CD14-positive monocyte (primary cell): ENCODE results near the gene H6PD. TPM values are rescaled to one million over a fixed set of nuclear protein-coding genes. Genes with fewer than 3 reads are reported as not detected.

Source experiments
- DNase-seq, 3 donors: peaks; one replicate each; pipeline ENCODE4 v3.0.0-alpha.2; 2011 to 2022
- H2AFZ ChIP-seq: 2 replicates; pipeline ENCODE4 v1.6.0; 2012; ENCODE audit warnings: mild to moderate bottlenecking, low read depth, low read length, inconsistent platforms; ENCODE audit not compliant: insufficient read depth, poor library complexity, severe bottlenecking
- H3K27ac ChIP-seq, 2 donors: 1 replicate in 1 of 2; 2 replicates in 1 of 2; pipeline ENCODE4 v1.5.1; 2012 to 2013; ENCODE audit warnings: low read length in 2 of 2, control low read depth in 1 of 2, inconsistent platforms in 1 of 2, low read depth in 1 of 2, mild to moderate bottlenecking in 1 of 2
- H3K27me3 ChIP-seq, 2 donors: one replicate each; pipeline versions ENCODE4 v1.6.0 to v1.6.1; 2011 to 2013; ENCODE audit warnings: low read length in 2 of 2; ENCODE audit not compliant: control insufficient read depth in 2 of 2, insufficient read depth in 2 of 2
- H3K36me3 ChIP-seq, 2 donors: replicated peaks in 1 of 2; 1 replicate in 1 of 2; 2 replicates in 1 of 2; pipeline versions ENCODE4 v1.5.1 to v1.6.1; 2012 to 2013; ENCODE audit warnings: low read length in 2 of 2, control low read depth in 1 of 2, inconsistent platforms in 1 of 2, mild to moderate bottlenecking in 1 of 2; ENCODE audit not compliant: insufficient read depth in 2 of 2, control insufficient read depth in 1 of 2
- H3K4me1 ChIP-seq, 2 donors: 1 replicate in 1 of 2; 2 replicates in 1 of 2; pipeline versions ENCODE4 v1.5.1 to v1.6.1; 2012 to 2013; ENCODE audit warnings: low read length in 2 of 2, control low read depth in 1 of 2, inconsistent platforms in 1 of 2, mild to moderate bottlenecking in 1 of 2, moderate library complexity in 1 of 2; ENCODE audit not compliant: insufficient read depth in 2 of 2, control insufficient read depth in 1 of 2
- H3K4me2 ChIP-seq: replicated peaks from 2 replicates; pipeline ENCODE3; 2012; ENCODE audit warnings: low read length, moderate library complexity, mild to moderate bottlenecking; ENCODE audit not compliant: poor library complexity, severe bottlenecking; ENCODE audit errors: extremely low read depth
- H3K4me3 ChIP-seq, 3 experiments: fragments of 200-600 bp in 1 of 3; sonication (generic) in 1 of 3; replicated peaks in 1 of 3; 1 replicate in 2 of 3; 2 replicates in 1 of 3; pipeline ENCODE4 v1.5.1; 2011 to 2013; ENCODE audit warnings: low read length in 3 of 3, mild to moderate bottlenecking in 3 of 3, control low read depth in 2 of 3, low read depth in 2 of 3, inconsistent platforms in 1 of 3, moderate library complexity in 1 of 3
- H3K79me2 ChIP-seq: 2 replicates; pipeline ENCODE4 v1.6.0; 2012; ENCODE audit warnings: mild to moderate bottlenecking, control low read depth, inconsistent platforms, low read length, moderate library complexity; ENCODE audit not compliant: insufficient read depth
- H3K9ac ChIP-seq: 2 replicates; pipeline ENCODE4 v1.6.0; 2017; ENCODE audit warnings: low read length, mild to moderate bottlenecking; ENCODE audit not compliant: insufficient read depth, poor library complexity, severe bottlenecking
- H3K9me3 ChIP-seq, 2 donors: replicated peaks in 1 of 2; 1 replicate in 1 of 2; 2 replicates in 1 of 2; pipeline versions ENCODE4 v1.5.1 to v1.6.1; 2012 to 2013; ENCODE audit warnings: low read length in 2 of 2, control low read depth in 1 of 2; ENCODE audit not compliant: control insufficient read depth in 1 of 2, insufficient read depth in 1 of 2
- H4K20me1 ChIP-seq: 2 replicates; pipeline ENCODE4 v1.6.0; 2012; ENCODE audit warnings: mild to moderate bottlenecking, low read length, control low read depth, moderate library complexity; ENCODE audit not compliant: insufficient read depth
- H3K27ac Mint-ChIP-seq, 7 donors: one replicate each; pipeline ENCODE4 v1.8.0; 2020; ENCODE audit warnings: mild to moderate bottlenecking in 7 of 7, mixed read lengths in 7 of 7, moderate library complexity in 6 of 7, inconsistent platforms in 2 of 7
- H3K27me3 Mint-ChIP-seq, 3 donors: one replicate each; pipeline ENCODE4 v1.8.0; 2021 to 2022; ENCODE audit warnings: low read depth in 3 of 3, mild to moderate bottlenecking in 3 of 3, mixed read lengths in 3 of 3, moderate library complexity in 3 of 3, inconsistent platforms in 1 of 3
- H3K36me3 Mint-ChIP-seq, 2 donors: one replicate each; pipeline ENCODE4 v1.8.0; 2020; ENCODE audit warnings: mixed read lengths in 2 of 2, inconsistent platforms in 1 of 2, mild to moderate bottlenecking in 1 of 2
- H3K4me1 Mint-ChIP-seq: one replicate; pipeline ENCODE4 v1.8.0; 2020; ENCODE audit warnings: mild to moderate bottlenecking, mixed read lengths
- H3K4me3 Mint-ChIP-seq, 2 donors: one replicate each; pipeline ENCODE4 v1.8.0; 2020; ENCODE audit warnings: mild to moderate bottlenecking in 2 of 2, mixed read lengths in 2 of 2, moderate library complexity in 1 of 2
- H3K9me3 Mint-ChIP-seq, 7 donors: one replicate each; pipeline ENCODE4 v1.8.0; 2020 to 2022; ENCODE audit warnings: mixed read lengths in 7 of 7, mild to moderate bottlenecking in 6 of 7, moderate library complexity in 6 of 7, inconsistent platforms in 2 of 7
- WGBS: methylation state at CpG from one replicate; pipeline ENCODE4 v1.1.5; 2013; ENCODE audit warnings: missing lambda C conversion rate; ENCODE audit not compliant: insufficient coverage; 5-methylcytosine and 5-hydroxymethylcytosine counted together
- intact Hi-C, 2 donors: fragments of 100-400 bp; cut with micrococcal nuclease; formaldehyde crosslinking; loops; one replicate each; pipeline versions ENCODE4 v1.15.0 to v1.15.1; 2023
- polyA plus RNA-seq, 3 donors: library from polyadenylated mRNA; depleted of rRNA in 1 of 3; unstranded in 2 of 3; stranded (reverse) in 1 of 3; fragments of 300-500 nt in 2 of 3; fragments of >200 nt in 1 of 3; fragmentation: Illumina TruSeq in 2 of 3; gene quantifications; 1 replicate in 2 of 3; 2 replicates in 1 of 3; pipeline ENCODE4 v1.2.3, GENCODE V29; 2012 to 2021
- TF ChIP-seq, protein P1 (sequence below): fragments of 200-600 bp; IDR thresholded peaks from one replicate; pipeline ENCODE4 v1.8.0; 2022; ENCODE audit warnings: antibody characterized with exemption, mild to moderate bottlenecking

Gene H6PD
- polyA plus RNA-seq, 3 donors, result 8.6 to 15.9 (median 11.4) TPM

DNA sequence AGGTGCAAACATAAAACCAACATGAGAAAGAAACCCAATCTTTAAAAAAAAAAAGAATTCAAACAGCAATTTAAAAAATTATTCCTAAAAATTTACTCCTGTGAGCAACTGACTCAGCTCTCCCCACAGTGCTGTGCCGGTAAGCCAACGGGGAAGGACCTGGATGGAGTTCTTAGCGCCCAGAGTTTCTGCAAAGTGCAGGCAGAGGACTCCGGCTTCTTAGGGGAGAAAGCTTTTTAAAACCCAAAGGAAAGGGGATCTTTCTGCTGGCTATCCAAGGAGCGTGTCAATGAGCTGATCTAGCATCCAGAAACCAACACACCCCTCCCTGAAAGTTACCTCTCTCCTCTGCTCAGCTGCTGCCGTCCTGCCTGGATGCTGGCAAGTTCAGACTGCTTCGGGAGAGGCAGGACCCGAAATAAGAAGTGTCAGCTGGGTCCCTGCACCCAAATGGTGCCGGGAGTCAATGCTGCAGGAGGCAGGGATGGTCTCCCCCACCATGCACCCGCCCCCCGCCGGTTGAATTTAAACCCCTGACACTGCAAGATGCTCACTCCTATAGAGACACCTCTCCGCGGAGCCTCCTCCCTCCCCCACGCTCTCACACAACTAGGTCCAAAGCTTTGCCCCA lies 32.2 kb upstream of the H6PD start:
- H3K9ac ChIP-seq, result no peak overlapping the region
- no peaks in the 10 kb centered on the region for H4K20me1 ChIP-seq
- H3K4me2 ChIP-seq, result peak overlapping the region; percentile 48
- H3K9me3 ChIP-seq, result peaks cover 0 to 23% of the 10 kb centered on the region in 2 donors
- H3K36me3 Mint-ChIP-seq, result peaks cover 3 to 10% of the 10 kb centered on the region in 2 donors
- no peak overlapping the region for H3K27ac Mint-ChIP-seq
- peaks cover 37% of the 10 kb centered on the region for H3K4me1 Mint-ChIP-seq
- TF ChIP-seq, protein P1, sequence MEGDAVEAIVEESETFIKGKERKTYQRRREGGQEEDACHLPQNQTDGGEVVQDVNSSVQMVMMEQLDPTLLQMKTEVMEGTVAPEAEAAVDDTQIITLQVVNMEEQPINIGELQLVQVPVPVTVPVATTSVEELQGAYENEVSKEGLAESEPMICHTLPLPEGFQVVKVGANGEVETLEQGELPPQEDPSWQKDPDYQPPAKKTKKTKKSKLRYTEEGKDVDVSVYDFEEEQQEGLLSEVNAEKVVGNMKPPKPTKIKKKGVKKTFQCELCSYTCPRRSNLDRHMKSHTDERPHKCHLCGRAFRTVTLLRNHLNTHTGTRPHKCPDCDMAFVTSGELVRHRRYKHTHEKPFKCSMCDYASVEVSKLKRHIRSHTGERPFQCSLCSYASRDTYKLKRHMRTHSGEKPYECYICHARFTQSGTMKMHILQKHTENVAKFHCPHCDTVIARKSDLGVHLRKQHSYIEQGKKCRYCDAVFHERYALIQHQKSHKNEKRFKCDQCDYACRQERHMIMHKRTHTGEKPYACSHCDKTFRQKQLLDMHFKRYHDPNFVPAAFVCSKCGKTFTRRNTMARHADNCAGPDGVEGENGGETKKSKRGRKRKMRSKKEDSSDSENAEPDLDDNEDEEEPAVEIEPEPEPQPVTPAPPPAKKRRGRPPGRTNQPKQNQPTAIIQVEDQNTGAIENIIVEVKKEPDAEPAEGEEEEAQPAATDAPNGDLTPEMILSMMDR, result no peak
- H3K9me3 Mint-ChIP-seq, result peaks cover 0 to 14% (median 7%) of the 10 kb centered on the region in 7 donors
- H2AFZ ChIP-seq, result no peak overlapping the region
- H3K4me1 ChIP-seq, result peaks cover 7 to 18% of the 10 kb centered on the region in 2 donors
- 2% methylated on average over 8 of the region's 15 CpGs for WGBS
- no peak overlapping the region for H3K4me3 ChIP-seq
- no peak for DNase-seq
- peaks cover 56 to 72% of the 10 kb centered on the region in 2 donors for H3K27me3 ChIP-seq
- no peaks in the 10 kb centered on the region for H3K79me2 ChIP-seq
- no peak overlapping the region for H3K27ac ChIP-seq
- intact Hi-C loops, result no loop called here
- H3K36me3 ChIP-seq, result no peaks in the 10 kb centered on the region
- peaks cover 75 to 90% (median 89%) of the 10 kb centered on the region in 3 donors for H3K27me3 Mint-ChIP-seq
- H3K4me3 Mint-ChIP-seq, result peak overlapping the region in 1 of 2 donors; percentile 86

DNA sequence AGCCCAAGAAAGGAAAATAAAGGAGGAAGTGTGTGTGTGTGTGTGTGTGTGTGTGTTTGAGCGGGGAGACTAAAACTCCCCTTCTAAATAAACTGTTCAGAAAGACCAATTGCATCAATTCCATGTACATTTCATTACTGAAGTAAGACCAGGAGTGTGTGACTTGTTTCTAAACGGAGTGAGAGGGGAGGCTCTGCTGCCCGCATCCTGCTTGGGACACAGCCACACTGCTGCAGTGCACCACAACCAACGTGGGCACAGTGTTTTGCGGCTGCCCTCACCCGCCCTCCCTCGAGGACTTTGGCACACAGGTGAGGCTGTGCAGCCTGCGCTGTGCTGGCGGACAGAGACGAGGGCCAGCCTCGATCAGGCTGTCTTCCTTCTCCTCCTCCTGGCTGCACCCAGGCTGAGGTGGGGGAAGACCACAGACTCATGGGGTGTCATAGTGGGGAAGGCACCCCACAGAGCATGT lies 31.0 kb upstream of the H6PD start:
- TF ChIP-seq, protein P1, result no peak
- no peaks in the 10 kb centered on the region for H3K79me2 ChIP-seq
- H3K27ac ChIP-seq, result no peak overlapping the region
- peaks cover 54 to 62% of the 10 kb centered on the region in 2 donors for H3K27me3 ChIP-seq
- peaks cover 6 to 12% of the 10 kb centered on the region in 2 donors for H3K4me1 ChIP-seq
- no peak overlapping the region for H3K9ac ChIP-seq
- WGBS, result 13% methylated on average over 4 of the region's 11 CpGs
- H3K36me3 ChIP-seq, result no peaks in the 10 kb centered on the region
- H3K4me2 ChIP-seq, result no peak overlapping the region
- no peaks in the 10 kb centered on the region for H4K20me1 ChIP-seq
- H3K27me3 Mint-ChIP-seq, result peaks cover 68 to 83% (median 81%) of the 10 kb centered on the region in 3 donors
- H2AFZ ChIP-seq, result no peak overlapping the region
- H3K4me1 Mint-ChIP-seq, result peaks cover 29% of the 10 kb centered on the region
- H3K36me3 Mint-ChIP-seq, result peaks cover 0 to 10% of the 10 kb centered on the region in 2 donors
- peak overlapping the region in 1 of 2 donors; percentile 86 for H3K4me3 Mint-ChIP-seq
- H3K4me3 ChIP-seq, result no peak overlapping the region
- H3K9me3 ChIP-seq, result peaks cover 0 to 23% of the 10 kb centered on the region in 2 donors
- no peak overlapping the region for H3K27ac Mint-ChIP-seq
- peak in 2 of 3 donors; percentile 13 to 23 for DNase-seq
- H3K9me3 Mint-ChIP-seq, result peaks cover 0 to 12% (median 4%) of the 10 kb centered on the region in 7 donors
- intact Hi-C loops, result no loop called here
